Trophoblast cell (in vitro differentiated cells and primary cell): ENCODE data around the gene CABCOCO1.

Experiments used
- DNase-seq, 2 donors: peaks; one replicate each; pipeline ENCODE4 v3.0.0-alpha.2; 2016
- H2AFZ ChIP-seq: 2 replicates; pipeline ENCODE4 v1.6.1; 2013; ENCODE audit warnings: low read length, moderate library complexity, mild to moderate bottlenecking; ENCODE audit not compliant: insufficient read depth, poor library complexity
- H2AK5ac ChIP-seq: 2 replicates; pipeline ENCODE4 v1.6.1; 2013; ENCODE audit warnings: mild to moderate bottlenecking, low read length
- H2BK120ac ChIP-seq: 2 replicates; pipeline ENCODE4 v1.6.1; 2013; ENCODE audit warnings: low read length, mild to moderate bottlenecking, moderate library complexity; ENCODE audit not compliant: insufficient read depth, poor library complexity
- H2BK12ac ChIP-seq: 2 replicates; pipeline ENCODE4 v1.6.1; 2013; ENCODE audit warnings: mild to moderate bottlenecking, low read length, moderate library complexity
- H2BK5ac ChIP-seq: 2 replicates; pipeline ENCODE4 v1.6.1; 2013; ENCODE audit warnings: low read length, low read depth, moderate library complexity, mild to moderate bottlenecking; ENCODE audit not compliant: poor library complexity
- H3K14ac ChIP-seq: 2 replicates; pipeline ENCODE4 v1.6.1; 2013; ENCODE audit warnings: mild to moderate bottlenecking, low read length
- H3K18ac ChIP-seq: 2 replicates; pipeline ENCODE4 v1.6.1; 2013; ENCODE audit warnings: mild to moderate bottlenecking, low read length
- H3K23ac ChIP-seq: 2 replicates; pipeline ENCODE4 v1.6.1; 2013; ENCODE audit warnings: low read length
- H3K27ac ChIP-seq: 2 replicates; pipeline ENCODE4 v1.5.1; 2013; ENCODE audit warnings: low read depth, mild to moderate bottlenecking, inconsistent platforms, low read length, moderate library complexity
- H3K27me3 ChIP-seq: 2 replicates; pipeline ENCODE4 v1.6.1; 2013; ENCODE audit warnings: inconsistent platforms, mild to moderate bottlenecking, low read length, moderate library complexity; ENCODE audit not compliant: insufficient read depth
- H3K36me3 ChIP-seq, 2 experiments: 1 replicate in 1 of 2; 2 replicates in 1 of 2; pipeline ENCODE4 v1.6.1; 2013; ENCODE audit warnings: low read length in 2 of 2, mild to moderate bottlenecking in 2 of 2, moderate library complexity in 1 of 2; ENCODE audit not compliant: insufficient read depth in 2 of 2, control insufficient read depth in 1 of 2
- H3K4ac ChIP-seq: 2 replicates; pipeline ENCODE4 v1.6.1; 2013; ENCODE audit warnings: low read depth, mild to moderate bottlenecking, low read length, moderate library complexity
- H3K4me1 ChIP-seq, 2 experiments: 1 replicate in 1 of 2; 2 replicates in 1 of 2; pipeline ENCODE4 v1.6.1; 2013; ENCODE audit warnings: low read length in 2 of 2, mild to moderate bottlenecking in 2 of 2, moderate library complexity in 1 of 2; ENCODE audit not compliant: insufficient read depth in 2 of 2, control insufficient read depth in 1 of 2
- H3K4me2 ChIP-seq: 2 replicates; pipeline ENCODE4 v1.6.1; 2013; ENCODE audit warnings: inconsistent platforms, mild to moderate bottlenecking, low read length, moderate library complexity
- H3K4me3 ChIP-seq: 2 replicates; pipeline ENCODE4 v1.5.1; 2013; ENCODE audit warnings: mild to moderate bottlenecking, low read depth, low read length, inconsistent platforms
- H3K79me1 ChIP-seq: one replicate; pipeline ENCODE4 v1.6.1; 2013; ENCODE audit warnings: low read length
- H3K79me2 ChIP-seq: 2 replicates; pipeline ENCODE4 v1.6.1; 2013; ENCODE audit warnings: low read length, mild to moderate bottlenecking; ENCODE audit not compliant: control insufficient read depth, insufficient read depth, poor library complexity
- H3K9ac ChIP-seq: 2 replicates; pipeline ENCODE4 v1.6.1; 2013; ENCODE audit warnings: mild to moderate bottlenecking, low read length
- H3K9me3 ChIP-seq: 2 replicates; pipeline ENCODE4 v1.6.1; 2013; ENCODE audit warnings: low read depth, mild to moderate bottlenecking, control low read depth, inconsistent platforms, low read length; ENCODE audit not compliant: insufficient read depth
- H4K12ac ChIP-seq: 2 replicates; pipeline ENCODE4 v1.6.1; 2013; ENCODE audit warnings: low read depth, mild to moderate bottlenecking, low read length, moderate library complexity
- H4K8ac ChIP-seq: 2 replicates; pipeline ENCODE4 v1.6.1; 2013; ENCODE audit warnings: low read depth, mild to moderate bottlenecking, low read length, moderate library complexity
- H4K91ac ChIP-seq: one replicate; pipeline ENCODE4 v1.6.1; 2013; ENCODE audit warnings: low read depth, mild to moderate bottlenecking, low read length, moderate library complexity
- WGBS: extraction: QIAGEN DNeasy Blood & Tissue Kit; methylation state at CpG from one replicate; pipeline ENCODE4 v1.1.7; 2013; ENCODE audit warnings: missing lambda C conversion rate; ENCODE audit not compliant: insufficient read length, insufficient coverage; ENCODE audit errors: extremely low coverage; 5-methylcytosine and 5-hydroxymethylcytosine counted together

Gene CABCOCO1

GRCh38 chr10:61792097-61792716, 129.5 kb downstream of the CABCOCO1 start:
- H3K36me3 ChIP-seq = no peaks in the 10 kb centered on the region
- WGBS = no CpG with 5 or more reads among the region's 1 CpG

GRCh38 chr10:61792921-61793320, 130.2 kb downstream of the CABCOCO1 start:
- no peaks in the 10 kb centered on the region for H3K27me3 ChIP-seq
- H3K4me1 ChIP-seq = no peaks in the 10 kb centered on the region
- DNase-seq = no peak

More at GRCh38 chr10:61792097-61792716, 129.5 kb downstream of the CABCOCO1 start:
- Histone ChIP-seq H4K12ac (no peak overlapping the region), H3K14ac (no peak overlapping the region), H2BK12ac (no peak overlapping the region), H3K9ac (no peak overlapping the region), H4K8ac (no peak overlapping the region), H3K23ac (no peak overlapping the region), H3K27me3 (no peaks in the 10 kb centered on the region), H3K27ac (no peak overlapping the region), H3K4me3 (no peak overlapping the region), H3K79me2 (no peaks in the 10 kb centered on the region), H3K9me3 (no peaks in the 10 kb centered on the region), H3K18ac (no peak overlapping the region), H3K4me2 (no peak overlapping the region), H2AK5ac (no peak overlapping the region), H3K79me1 (no peaks in the 10 kb centered on the region), H2AFZ (no peak overlapping the region), H3K4me1 (no peaks in the 10 kb centered on the region), H4K91ac (no peak overlapping the region), H2BK5ac (no peak overlapping the region), H3K4ac (no peak overlapping the region), H2BK120ac (no peak overlapping the region)
- peak in 1 of 2 donors; percentile 11 for DNase-seq

GRCh38 chr10:61793760-61794703, 131.3 kb downstream of the CABCOCO1 start:
- Histone ChIP-seq H4K8ac (no peak overlapping the region), H2AFZ (no peak overlapping the region), H3K4me1 (no peaks in the 10 kb centered on the region), H2BK5ac (no peak overlapping the region), H2BK120ac (no peak overlapping the region), H3K9ac (no peak overlapping the region), H3K79me2 (no peaks in the 10 kb centered on the region), H3K18ac (no peak overlapping the region), H3K27me3 (no peaks in the 10 kb centered on the region), H3K4me2 (no peak overlapping the region), H3K9me3 (no peaks in the 10 kb centered on the region), H3K14ac (no peak overlapping the region), H3K4ac (no peak overlapping the region), H2AK5ac (no peak overlapping the region), H3K4me3 (no peak overlapping the region), H3K23ac (no peak overlapping the region), H4K91ac (no peak overlapping the region), H2BK12ac (no peak overlapping the region), H3K36me3 (no peaks in the 10 kb centered on the region), H3K27ac (no peak overlapping the region), H3K79me1 (no peaks in the 10 kb centered on the region), H4K12ac (no peak overlapping the region)
- no peak for DNase-seq
- WGBS = no CpG with 5 or more reads among the region's 5 CpGs

More at GRCh38 chr10:61792921-61793320, 130.2 kb downstream of the CABCOCO1 start:
- Histone ChIP-seq H2AFZ (no peak overlapping the region), H3K4me3 (no peak overlapping the region), H4K8ac (no peak overlapping the region), H3K9ac (no peak overlapping the region), H2BK5ac (no peak overlapping the region), H2BK12ac (no peak overlapping the region), H3K23ac (no peak overlapping the region), H3K27ac (no peak overlapping the region), H2AK5ac (no peak overlapping the region), H3K18ac (no peak overlapping the region), H3K79me1 (no peaks in the 10 kb centered on the region), H4K91ac (no peak overlapping the region), H3K79me2 (no peaks in the 10 kb centered on the region), H2BK120ac (no peak overlapping the region), H3K4me2 (no peak overlapping the region), H3K14ac (no peak overlapping the region), H3K4ac (no peak overlapping the region), H4K12ac (no peak overlapping the region), H3K36me3 (no peaks in the 10 kb centered on the region), H3K9me3 (no peaks in the 10 kb centered on the region)
- WGBS = no CpG with 5 or more reads among the region's 1 CpG

GRCh38 chr10:61795147-61795546, 132.4 kb downstream of the CABCOCO1 start:
- H3K23ac ChIP-seq = no peak overlapping the region
- no peaks in the 10 kb centered on the region for H3K4me1 ChIP-seq
- H3K4ac ChIP-seq = no peak overlapping the region
- no peak overlapping the region for H2AK5ac ChIP-seq
- no peaks in the 10 kb centered on the region for H3K36me3 ChIP-seq
- no peaks in the 10 kb centered on the region for H3K9me3 ChIP-seq
- H3K18ac ChIP-seq = no peak overlapping the region
- H3K9ac ChIP-seq = no peak overlapping the region
- DNase-seq = no peak
- no peak overlapping the region for H4K91ac ChIP-seq
- no peaks in the 10 kb centered on the region for H3K79me2 ChIP-seq
- H2BK12ac ChIP-seq = no peak overlapping the region
- H4K8ac ChIP-seq = no peak overlapping the region
- no peak overlapping the region for H3K4me3 ChIP-seq
- H3K27ac ChIP-seq = no peak overlapping the region
- WGBS = no CpG with 5 or more reads among the region's 2 CpGs
- H3K14ac ChIP-seq = no peak overlapping the region
- no peak overlapping the region for H2BK5ac ChIP-seq
- no peak overlapping the region for H3K4me2 ChIP-seq
- H2BK120ac ChIP-seq = no peak overlapping the region
- H3K79me1 ChIP-seq = no peaks in the 10 kb centered on the region
- no peaks in the 10 kb centered on the region for H3K27me3 ChIP-seq
- no peak overlapping the region for H2AFZ ChIP-seq
- no peak overlapping the region for H4K12ac ChIP-seq
